DLD1 (cell line): ENCODE data around the gene FRA10AC1.

Experiments
- in situ Hi-C: cut with HindIII; loops from 2 replicates; pipeline ENCODE4 v1.10.0; 2017; ENCODE audit warnings: low sequenced_read_pairs

FRA10AC1 gene

DNA sequence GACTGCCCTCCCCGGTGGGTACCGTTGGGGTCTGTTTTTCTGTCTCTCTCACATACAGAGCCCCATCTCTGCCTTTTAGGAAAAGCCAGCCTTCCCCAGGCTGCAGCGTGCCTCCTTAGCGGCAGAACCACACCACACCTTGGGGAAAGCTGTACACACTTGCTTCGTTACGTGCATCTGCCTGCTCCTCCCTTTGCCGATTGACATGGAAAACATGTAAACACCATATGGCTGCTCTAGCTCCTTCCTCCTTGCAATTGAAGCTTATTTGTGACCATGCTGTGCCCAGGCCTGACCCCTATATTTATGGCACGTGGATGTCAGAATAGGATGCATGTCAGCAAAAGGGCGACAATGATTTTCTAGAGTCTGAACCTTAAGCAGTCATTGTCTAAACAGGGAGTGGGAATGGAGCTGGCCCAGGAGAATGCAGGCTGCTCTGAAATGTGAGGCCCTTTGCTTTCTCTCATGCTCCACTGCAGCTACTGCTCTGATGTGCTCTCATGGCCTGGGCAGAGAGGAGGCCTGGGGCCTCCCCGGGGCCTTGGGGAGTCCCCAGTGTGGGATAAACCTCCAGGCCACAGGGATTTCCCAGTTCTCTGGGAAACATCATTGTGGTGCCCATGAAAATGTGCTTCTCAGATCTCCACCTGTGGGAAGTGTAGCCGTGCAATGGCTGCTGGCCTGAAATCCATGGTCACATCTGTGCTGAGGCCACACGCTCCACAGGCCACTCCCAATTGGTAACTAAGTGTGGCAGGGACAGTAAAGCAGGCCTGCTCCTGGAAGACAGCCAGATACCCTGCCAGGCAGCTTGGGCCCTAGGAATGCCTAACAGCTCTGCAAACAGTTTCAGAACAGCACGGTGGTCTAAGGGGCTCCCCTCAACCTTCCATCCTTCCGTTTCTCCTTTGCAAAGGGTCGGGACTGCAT lies 71.5 kb downstream of the FRA10AC1 start:
- in situ Hi-C loops: loop anchor here (5.0 kb wide), 1 partner anchor 59 kb away; no protein-coding TSS in a partner anchor

DNA sequence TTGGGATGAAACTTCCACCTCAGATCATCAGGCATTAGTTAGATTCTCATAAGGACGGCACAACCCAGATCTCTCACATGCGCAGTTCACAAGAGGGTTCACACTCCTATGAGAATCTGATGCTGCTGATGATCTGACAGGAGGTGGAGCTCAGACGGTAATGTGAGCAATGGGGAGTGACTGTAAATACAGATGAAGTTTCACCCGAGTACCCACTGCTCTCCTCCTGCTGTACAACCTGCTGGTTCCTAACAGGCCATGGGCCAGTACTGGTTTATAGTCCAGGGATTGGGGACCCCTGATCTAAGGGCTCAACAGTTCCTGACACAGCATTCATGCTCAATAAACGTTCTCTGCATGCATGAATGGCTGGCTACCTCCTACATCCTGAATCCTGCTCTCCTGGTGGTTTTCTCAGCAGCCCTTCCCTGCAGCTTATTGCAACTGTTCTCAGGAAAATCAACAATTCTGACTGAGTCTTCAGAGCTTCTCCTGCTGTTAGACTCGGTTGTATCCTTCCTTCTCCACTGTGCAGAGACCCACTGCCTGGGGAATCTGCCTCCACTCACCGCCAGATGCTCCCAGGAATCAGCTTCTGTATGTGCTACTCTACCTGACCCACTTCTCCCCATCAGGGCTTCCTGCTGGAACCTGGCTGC lies 72.6 kb downstream of the FRA10AC1 start:
- in situ Hi-C loops: loop anchor here (5.0 kb wide), 1 partner anchor 57 kb away; no protein-coding TSS in a partner anchor

DNA sequence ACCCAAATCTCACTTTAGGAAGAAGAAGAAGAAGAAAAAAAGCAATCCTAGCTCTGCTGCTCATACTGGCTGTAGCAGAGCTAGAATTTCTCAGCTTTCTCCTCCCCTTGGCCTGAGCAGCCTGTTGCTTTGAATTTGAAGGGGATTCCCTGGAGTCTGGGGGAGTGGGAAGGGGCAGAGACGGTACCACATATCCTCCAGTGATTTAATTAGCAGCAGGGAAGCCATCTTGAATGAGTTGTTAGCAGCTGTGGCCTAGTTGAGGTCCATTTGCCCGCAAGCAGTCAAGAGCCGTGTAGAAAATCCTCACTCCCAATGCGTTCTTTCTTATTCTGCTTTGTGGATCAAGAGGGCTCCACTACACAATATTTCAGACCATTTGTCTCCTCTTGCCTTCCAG lies 73.5 kb downstream of the FRA10AC1 start:
- in situ Hi-C loops: no loop called here

DNA sequence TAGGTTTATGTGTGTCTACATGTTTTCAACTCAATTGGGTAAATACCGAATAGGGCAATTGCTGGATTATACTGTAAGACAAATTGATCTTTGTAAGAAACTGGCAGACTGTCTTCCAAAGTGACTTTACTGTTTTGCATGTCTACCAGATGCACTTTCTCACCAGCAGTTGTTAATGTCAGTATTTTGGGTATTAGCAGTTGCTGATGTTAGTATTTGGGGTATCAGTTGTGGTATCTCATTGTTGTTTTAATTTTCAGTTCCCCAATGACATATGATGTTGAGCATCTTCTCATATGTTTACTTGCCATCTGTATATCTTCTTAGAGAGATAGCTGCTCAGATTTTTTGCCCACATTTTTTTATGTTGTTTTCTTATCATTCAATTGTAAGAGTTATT lies 79.5 kb downstream of the FRA10AC1 start:
- in situ Hi-C loops: no loop called here

DNA sequence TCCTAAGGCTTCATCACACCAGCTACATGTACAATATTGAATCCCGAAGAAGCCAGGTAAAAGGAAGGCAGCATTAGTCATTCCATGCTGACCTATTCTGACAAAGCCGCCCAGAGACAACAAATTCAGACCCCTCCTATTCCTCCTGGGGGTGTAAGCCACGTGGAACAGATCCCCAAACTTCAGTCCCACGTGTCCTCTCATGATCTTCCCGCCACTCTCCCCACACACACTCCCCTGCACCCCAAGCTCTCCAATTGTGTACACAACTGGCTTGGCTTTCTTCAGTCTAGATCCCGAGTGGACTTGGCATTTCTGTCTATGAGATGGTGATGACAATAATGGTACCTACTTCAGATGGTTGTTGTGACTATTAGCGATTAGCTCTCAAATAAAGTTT lies 81.5 kb downstream of the FRA10AC1 start:
- in situ Hi-C loops: no loop called here
